DMS114 treated with DMSO at 0.1 percent for 48 hours (cell line): ENCODE data around the gene ANKRD39.
A peak's percentile ranks its signal among the peaks of the same experiment; 100 is the strongest.

ENCODE experiments used
- DNase-seq: peaks from one replicate; lab custom pipeline; 2025; ENCODE audit not compliant: unreplicated experiment; lab: John Stamatoyannopoulos, UW

The ANKRD39 gene

DNA sequence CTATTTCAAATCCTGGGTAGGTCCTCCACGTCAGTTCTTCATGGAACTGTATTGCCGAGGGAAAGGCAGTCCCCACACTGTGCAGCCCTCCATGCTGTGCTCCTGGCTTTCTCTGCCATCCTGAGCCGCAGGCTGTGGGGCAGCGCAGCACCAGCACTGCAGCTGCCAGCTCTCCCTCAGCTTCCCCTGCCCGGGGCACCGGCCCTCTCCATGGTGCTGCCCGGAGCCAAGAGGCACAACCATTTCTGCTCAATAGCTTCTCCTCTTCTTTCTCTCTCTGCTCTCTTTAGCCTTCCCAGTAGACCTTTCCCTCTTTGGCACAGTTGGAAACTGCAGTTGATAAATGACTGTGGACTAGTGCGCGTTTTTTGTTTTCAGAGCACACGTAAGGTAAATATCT is 26.1 kb downstream of the ANKRD39 start:
- DNase-seq = no peak

DNA sequence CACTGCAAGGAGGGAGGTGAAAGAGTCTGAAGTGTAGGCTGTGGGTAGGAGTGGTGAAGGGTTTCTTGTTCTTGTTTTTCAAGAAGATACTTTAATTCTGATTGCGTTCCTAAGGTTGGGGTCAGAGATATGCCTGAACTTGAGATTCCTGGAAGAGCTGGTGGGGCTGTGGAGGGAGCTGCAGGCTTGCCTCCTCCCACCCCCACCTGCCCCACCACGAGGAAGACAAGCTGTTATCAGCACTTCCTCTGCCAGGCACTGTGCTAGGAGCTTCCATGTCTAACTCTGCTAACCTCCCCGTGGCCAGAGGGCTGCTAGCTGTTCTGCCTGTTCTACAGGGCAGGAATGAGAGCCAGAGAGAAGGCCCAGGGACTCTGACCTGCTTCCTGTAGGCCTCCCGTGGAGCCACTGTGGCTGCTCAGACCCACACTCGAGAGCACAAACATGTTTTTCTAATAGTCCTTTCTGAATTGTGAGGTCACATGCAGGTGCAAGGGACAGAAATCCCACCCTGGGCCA is 27.7 kb downstream of the ANKRD39 start:
- no peak for DNase-seq

DNA sequence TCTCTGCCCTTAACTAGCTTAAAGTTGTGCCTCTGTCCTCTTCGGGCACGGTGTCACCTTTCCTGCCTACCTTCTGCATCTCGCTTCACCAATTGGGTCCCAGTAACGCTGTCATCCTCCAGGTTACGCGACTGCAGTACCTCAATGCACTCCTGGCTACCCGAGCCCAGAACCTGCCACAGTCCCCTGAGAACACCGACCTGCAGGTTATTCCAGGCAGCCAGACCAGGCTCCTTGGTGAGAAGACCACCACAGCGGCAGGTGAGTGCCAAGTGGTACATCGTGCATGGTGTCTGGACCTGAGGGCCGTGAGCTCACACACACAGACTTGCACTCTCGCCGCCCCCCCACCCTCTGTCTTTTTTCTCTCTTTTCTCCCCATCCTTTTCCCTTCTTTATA is 28.9 kb downstream of the ANKRD39 start:
- no peak for DNase-seq

DNA sequence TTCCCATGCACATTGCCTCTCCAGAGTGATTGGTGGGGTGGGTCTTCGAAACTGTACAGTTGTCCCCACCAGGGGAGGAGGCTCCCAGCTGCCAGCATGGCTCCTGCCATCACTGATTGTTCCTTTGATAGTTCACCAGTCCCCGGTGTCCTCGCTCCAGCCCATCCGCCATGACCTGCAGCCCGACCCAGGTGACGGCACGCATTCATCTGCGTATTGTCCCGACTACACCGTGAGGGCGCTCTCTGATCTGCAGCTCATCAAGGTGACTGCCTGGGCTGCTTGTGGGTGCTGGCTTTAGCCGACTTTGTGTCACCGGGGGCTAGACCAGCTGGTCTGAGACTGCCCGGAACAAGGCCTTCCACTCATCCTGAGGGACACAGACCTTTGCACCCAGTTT is 29.4 kb downstream of the ANKRD39 start:
- DNase-seq = no peak

DNA sequence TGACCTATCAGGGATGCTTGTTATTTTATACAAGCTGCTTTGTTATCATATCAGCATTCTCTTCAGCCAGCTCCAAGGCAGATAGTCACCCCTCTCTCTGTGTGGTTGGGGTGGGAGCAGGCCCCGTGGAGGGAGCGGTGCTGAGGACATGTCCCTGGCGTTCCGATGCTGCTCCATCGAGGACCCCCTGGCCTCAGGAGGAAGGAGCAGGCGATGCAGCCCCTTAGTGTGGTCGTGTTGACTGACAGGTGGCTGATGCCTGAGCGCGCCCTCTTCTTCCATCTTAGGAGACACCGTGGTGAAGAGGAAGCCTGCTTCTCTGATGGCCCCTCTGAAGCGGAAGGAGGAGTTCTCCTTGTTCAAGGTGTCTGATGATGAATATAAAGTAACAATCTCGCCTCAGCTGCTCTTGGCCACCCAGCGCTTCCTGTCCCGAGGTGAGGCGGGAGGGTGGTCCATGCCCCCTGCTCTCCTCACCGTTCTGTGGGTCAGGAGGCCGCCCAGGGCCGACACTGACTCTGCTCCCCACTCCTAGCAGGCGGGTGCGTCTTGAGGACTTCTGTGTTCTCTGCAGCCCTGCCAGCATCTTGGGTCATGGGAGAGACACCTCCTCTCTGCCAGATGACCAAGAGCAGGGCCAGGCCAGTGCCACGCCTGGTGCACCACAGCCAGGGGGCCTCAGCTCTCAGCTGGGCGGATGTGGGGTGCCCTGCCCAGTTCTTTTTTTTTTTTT is 31.1 kb downstream of the ANKRD39 start:
- DNase-seq = no peak

DNA sequence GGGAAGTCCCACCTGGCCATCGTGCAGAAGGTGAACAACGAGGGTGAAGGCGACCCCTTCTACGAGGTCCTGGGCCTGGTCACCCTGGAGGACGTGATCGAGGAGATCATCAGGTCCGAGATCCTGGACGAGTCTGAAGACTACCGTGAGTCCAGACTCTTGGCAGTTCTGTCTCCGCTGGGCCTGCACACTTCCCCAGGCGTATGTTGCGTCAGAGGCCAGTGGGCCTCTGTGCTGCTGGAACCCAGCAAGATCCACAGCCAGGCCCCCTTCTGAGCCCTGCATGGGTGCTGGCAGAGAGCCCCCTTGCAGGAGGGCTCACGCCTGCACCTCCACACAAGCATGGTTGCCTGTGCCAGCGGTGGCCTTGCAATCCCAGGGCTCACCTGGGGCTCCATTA is 32.8 kb downstream of the ANKRD39 start:
- no peak for DNase-seq

DNA sequence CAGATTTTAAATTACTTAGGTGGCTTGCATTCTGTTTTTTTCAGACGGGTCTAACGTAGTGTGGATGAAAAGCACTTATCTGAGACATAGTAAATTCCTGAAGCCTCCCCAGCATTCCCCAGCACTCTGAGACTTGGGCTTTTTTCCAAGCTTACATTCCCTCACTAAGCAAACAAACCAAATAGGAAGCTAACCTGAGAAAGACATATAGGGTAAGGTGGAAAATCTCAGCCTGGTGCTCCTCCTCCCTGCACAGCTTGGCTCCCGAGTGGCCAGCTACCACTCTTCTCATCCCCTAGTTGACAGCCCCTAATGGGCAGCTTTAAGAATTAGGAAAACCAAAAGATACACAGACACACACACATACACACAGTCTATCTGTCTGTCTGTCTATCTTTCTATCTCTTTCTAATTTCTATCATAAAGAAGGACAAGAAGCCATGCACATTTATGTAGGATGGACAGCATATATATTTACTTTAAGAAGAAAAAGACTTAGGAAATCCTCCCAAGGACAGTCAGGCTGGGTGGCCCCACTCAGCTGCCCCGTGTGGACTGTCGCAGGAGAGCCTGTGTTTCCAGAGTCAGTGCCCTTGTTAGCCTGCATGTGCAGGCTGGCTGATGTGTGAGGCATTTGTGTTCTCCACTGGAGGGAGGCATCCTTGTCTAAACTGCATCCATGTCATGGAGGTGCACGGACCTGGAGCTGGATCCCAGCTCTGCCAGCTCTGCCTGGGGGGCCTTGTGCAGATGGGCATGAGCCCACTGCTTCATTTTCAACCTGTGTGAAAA is 33.5 kb downstream of the ANKRD39 start:
- no peak for DNase-seq

DNA sequence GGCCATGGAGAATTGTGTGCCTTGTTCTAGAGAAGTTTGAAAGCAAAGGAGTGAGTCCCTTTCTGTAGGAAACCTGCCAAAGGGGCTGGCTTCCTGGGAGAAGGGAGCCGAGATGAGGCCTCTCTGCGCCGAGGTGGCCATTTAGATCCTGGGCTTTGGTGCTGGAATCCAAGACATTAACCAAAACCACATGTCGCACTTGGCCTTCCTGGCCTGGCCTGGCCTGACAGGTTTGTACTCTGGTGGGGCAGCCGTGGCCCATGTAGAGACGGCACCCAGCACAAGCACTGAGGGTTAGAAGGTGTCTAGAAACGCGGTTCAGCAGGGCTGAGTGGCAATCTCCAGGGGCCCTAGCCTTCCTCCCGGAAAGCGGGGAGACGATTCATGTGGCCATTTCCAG is 34.6 kb downstream of the ANKRD39 start:
- no peak for DNase-seq

DNA sequence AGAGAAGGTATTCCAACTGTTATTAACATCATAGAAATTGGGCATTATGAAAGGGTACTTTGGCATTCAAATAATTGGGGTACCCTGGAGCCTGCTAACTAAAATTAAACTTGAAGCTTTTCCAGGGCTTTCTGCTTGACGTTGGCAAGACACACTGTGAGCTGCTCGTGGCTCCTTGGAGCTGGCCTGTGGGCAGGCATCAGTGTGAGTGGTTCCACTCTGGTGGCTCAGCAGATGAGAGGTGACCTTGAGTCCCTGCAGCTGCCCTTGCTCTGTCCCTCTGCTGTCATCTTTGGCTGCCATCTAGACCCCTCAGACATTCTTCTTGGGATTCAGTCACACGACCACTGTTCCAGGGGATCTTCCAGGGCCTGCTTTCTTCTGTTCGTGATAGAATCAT is 35.0 kb downstream of the ANKRD39 start:
- DNase-seq = no peak

DNA sequence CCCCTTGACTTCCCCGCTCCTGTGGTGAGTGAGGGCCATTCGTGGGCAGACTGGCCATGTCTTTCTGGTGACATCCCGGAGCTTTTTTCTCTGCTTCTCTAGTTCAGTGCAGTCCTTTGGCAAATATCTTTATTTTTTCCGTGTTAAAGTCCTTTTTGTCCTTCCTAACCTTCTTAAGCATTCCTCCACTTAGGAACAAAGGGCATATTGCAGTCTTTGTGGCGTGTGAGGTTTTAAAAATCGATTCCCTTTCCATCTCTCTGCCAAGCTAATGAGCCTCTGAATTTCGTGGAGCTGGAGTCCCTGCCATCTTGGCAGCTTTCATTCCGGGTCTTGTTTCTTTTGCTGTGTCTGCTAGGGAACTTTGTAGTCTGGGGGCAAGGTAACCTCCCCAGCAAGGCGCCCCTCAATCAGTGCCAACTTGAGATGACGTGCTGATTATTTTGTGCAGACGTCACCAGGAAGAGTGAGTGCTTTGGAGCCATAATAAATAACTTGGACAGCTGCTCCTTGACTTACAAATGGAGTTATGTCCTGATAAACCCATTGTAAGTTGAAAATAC is 36.6 kb downstream of the ANKRD39 start:
- no peak for DNase-seq

DNA sequence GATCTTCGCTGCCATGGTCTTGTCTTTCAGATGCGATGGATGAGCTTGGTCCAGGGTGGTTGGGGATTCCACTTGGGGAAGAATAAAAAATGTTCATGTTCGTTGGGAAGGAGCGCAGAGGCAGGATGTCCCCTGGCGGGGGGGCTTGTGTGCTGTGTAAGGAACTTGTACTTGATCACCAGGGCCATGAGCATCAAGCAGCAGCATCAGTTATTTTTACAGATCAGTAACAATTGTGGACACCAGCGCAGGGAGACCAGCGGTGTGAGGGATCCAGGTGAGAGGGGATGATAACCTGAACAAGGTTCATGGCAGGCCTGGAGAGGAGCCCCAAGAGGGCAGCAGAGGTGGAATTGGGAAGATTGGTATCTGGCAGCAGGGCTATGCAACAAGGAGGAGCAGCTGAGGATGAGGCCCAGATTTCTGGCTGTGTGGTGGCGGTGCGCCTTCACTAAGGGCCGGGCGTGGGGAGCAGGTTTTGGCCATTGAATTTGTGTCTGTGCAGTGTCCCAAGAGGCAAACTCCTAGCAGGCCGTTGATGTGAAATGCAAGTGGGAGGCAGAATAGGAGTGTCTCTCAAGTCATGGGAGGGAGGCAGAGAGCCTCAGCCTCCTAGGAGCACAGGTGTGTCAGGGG is 37.8 kb downstream of the ANKRD39 start:
- no peak for DNase-seq

DNA sequence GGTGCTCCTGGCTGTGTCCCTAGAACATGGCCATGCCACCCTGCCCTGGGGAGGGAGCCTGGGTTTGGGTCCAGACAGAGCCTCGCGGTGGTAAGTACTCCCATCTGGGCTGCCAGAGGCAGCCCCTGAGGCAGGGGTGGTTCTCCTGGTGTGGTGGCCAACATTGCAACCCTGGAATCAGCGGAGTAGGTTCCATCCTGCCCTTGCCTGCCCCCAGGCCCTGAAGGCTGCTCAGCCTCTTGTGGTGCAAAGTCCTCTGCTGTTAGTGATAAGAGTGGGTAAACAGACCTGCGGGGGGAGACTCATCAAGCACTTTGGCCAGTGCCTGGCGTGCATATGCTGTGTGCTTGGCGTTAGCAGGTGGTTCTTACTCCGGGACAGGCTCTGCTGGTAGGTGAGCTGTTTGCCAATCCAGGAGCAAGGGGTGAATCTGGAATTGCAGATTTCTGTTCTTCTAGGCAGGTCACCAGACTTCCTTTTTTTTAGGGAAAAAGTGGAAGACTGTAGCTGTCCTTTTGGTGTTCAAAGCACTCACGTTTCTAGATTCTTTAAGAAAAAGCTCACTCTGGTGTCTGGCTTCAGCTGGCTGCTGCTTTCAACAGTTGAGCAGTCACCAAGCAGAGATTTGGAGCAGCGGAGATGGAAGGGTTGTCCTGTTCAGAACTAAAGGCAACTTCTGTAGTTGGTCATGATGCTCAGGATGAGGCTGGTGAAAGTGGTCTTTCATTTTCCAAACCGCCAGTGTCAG is 38.5 kb downstream of the ANKRD39 start:
- DNase-seq = no peak

DNA sequence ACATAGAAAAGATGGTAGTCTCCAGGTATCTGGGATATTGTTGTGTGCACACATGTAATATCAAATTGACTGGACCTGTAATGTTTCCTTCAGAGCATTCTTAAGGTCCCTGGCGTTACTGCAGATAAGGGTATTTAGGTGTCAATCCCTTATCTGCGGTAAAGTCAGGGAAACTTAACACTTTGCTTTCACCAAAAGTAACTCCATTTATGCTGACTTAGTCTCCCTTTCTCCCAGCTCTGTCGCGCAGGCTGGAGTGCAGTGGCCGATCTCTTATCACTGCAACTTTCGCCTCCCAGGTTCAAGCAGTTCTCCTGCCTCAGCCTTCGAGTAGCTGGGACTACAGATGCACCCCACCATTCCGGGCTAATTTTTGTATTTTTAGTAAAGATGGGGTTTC is 39.9 kb downstream of the ANKRD39 start:
- DNase-seq = no peak

DNA sequence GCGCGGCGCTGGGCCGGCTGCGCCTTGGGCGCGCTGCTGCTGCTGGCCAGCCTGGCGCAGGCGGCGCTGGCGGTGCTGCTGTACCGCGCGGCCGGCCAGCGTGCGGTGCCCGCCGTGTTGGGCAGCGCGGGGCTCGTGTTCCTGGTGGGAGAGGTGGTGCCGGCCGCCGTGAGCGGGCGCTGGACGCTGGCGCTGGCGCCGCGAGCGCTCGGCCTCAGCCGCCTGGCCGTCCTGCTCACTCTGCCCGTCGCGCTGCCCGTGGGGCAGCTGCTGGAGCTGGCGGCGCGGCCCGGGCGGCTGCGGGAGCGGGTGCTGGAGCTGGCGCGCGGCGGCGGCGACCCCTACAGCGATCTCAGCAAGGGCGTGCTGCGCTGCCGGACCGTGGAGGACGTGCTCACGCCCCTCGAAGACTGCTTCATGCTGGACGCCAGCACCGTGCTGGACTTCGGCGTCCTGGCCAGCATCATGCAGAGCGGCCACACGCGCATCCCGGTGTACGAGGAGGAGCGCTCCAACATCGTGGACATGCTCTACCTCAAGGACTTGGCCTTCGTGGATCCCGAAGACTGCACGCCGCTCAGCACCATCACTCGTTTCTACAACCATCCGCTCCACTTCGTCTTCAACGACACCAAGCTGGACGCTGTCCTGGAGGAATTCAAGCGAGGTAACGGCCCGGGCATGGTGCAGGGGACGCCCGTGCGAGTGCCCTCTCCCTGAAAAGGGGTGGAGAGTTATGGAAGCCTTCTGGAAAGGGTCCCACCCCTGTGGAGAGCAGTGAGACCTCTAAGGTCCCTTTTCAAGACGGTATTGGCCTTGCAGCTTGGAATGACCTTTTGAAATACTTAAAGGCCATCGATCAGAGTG is 40.7 kb downstream of the ANKRD39 start:
- no peak for DNase-seq

DNA sequence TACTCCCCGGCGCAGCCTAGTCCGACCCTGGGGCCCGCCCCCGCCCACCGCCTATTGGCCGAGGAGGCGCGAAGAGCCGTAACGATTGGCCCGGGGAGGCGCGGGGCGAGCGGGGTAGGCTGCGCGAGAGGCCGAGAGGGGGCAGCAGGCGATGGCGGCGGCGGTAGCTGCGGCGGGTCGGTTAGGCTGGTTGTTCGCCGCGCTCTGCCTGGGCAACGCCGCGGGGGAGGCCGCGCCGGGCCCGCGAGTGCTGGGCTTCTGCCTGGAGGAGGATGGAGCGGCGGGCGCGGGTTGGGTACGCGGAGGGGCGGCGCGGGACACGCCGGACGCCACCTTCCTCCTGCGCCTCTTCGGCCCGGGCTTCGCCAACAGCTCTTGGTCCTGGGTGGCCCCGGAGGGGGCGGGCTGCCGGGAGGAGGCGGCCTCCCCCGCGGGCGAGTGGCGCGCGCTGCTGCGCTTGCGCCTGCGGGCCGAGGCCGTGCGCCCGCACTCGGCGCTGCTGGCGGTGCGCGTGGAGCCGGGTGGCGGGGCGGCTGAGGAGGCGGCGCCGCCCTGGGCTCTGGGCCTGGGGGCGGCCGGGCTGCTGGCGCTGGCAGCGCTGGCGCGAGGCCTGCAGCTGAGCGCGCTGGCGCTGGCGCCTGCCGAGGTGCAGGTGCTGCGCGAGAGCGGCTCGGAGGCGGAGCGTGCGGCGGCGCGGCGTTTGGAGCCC is 41.5 kb downstream of the ANKRD39 start, which contains the start of gene CNNM3:
CNNM3 (plus strand) TSS at position 142 of the 709 bp plus-strand sequence; CDS start at position 152, 10 bp downstream.
- peak; percentile 88 for DNase-seq

DNA sequence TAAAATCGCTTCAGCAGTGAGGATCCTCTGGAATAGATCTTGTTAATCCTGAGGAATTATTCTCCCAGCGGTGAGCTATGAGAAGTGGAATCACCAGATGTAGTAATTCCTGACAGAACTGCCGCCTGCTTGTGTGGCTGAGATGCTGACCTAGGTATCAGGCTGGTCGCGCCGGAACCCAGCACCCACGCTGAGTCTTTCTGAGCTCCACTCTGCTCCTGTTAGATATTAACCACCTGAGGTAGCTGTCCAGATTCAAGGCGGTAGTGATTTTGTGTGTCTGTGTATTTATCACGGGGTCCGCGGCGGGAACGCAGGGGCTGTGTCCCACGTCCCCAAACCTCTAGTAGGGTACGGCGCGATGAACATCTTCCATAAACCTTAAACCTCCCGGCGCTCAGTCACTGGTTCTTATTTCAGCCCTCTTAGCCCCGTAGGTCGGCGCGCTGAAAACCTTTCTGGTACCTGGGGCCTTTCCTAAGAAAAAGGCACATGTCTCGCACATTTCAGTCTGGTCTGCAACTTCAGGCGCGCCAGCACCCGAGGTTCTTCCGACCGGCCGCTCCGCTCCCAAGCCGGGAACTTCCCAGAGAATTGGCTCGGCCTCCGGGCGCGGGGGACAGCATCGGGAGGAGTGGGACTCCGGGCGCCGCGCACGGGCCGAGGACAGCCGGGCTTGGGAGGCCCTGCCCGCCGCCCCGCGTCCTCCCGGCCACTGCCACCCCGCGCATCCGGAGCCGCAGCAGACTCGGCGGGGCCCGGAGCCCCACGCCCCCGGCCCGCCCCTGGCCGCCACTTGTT is 42.3 kb downstream of the ANKRD39 start:
- DNase-seq = peak; percentile 12

DNA sequence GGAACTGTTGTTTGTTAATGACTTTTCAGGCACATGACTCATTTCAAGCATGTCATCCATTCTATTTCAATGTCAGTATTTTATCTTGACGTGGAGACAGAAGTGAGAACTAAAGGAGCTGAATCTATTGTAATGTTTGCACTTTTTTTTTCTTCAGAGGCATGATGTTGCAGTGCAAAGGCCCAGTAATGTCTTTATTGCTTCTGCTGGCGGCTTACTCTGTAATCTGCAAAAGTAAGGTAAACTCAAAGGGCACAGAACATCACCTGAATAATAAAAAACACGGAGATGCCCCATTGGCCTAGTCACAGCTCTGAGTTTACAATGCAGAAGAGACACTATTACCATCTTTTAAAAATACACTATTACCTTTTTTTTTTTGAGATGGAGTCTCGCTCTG is 44.2 kb downstream of the ANKRD39 start:
- DNase-seq = no peak

DNA sequence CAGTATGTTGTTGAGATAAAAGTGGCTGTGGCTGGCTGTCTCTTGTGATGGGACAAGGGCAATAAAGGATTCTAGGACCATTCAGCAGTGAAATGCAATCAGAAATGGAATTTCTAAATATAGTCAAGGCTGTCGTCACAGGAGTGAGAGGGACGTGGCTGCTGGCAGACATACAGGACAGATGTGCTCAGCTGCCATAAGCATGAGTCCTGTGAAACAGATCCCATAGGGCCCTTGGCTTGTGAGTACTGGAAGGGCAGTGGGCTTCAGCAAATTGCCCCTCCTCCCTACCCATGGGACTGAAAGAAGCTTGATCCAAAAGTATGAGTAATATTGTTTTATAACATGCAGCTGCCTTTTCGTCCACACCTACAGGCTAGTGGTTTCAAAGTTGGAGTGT is 45.9 kb downstream of the ANKRD39 start:
- no peak for DNase-seq
